H1 (cell line): ENCODE measurements around the gene CTSC. TPM values are rescaled to one million over a fixed set of nuclear protein-coding genes. Genes with fewer than 3 reads are reported as not detected.

Source experiments
- CTCF ChIA-PET: fragments of 300-600 bp; sonication (Branson Sonifier 250); formaldehyde crosslinking; loops from one replicate; lab custom pipeline; 2021; ENCODE audit not compliant: partially characterized antibody; lab: Charles Lee
- POLR2A ChIA-PET: fragments of 300-600 bp; sonication (Branson Sonifier 250); formaldehyde crosslinking; loops from one replicate; lab custom pipeline; 2021; ENCODE audit warnings: inconsistent platforms; ENCODE audit not compliant: partially characterized antibody; lab: Charles Lee
- DNase-seq, 2 experiments: peaks; one replicate each; pipeline versions ENCODE4 v3.0.0 to v3.0.0-alpha.2; 2010 to 2022; ENCODE audit warnings: low spot score in 2 of 2, low read depth in 1 of 2, mixed read lengths in 1 of 2
- FAIRE-seq: peaks from 2 replicates; lab custom pipeline; 2011; peaks lifted over from hg19 to GRCh38; lab: Jason Lieb, UNC
- H2AFZ ChIP-seq: 2 replicates; pipeline ENCODE4 v1.8.1; 2012; ENCODE audit warnings: low read length, inconsistent platforms
- H2AK5ac ChIP-seq: 2 replicates; pipeline ENCODE4 v1.6.1; 2013; ENCODE audit warnings: low read depth, low read length
- H2BK120ac ChIP-seq: replicated peaks from 2 replicates; pipeline ENCODE3; 2013; ENCODE audit warnings: low read depth, low read length, inconsistent platforms
- H2BK12ac ChIP-seq: 2 replicates; pipeline ENCODE4 v1.6.1; 2013; ENCODE audit warnings: low read depth, low read length
- H2BK15ac ChIP-seq: 2 replicates; pipeline ENCODE4 v1.6.1; 2013; ENCODE audit warnings: low read length
- H2BK20ac ChIP-seq: 2 replicates; pipeline ENCODE4 v1.6.1; 2013; ENCODE audit warnings: low read length
- H2BK5ac ChIP-seq: 2 replicates; pipeline ENCODE4 v1.6.1; 2013; ENCODE audit warnings: low read depth, low read length
- H3K14ac ChIP-seq: 2 replicates; pipeline ENCODE4 v1.6.1; 2013; ENCODE audit warnings: inconsistent platforms; ENCODE audit not compliant: insufficient read length
- H3K18ac ChIP-seq: 2 replicates; pipeline ENCODE4 v1.6.1; 2013; ENCODE audit warnings: low read length; ENCODE audit errors: extremely low read depth
- H3K23ac ChIP-seq: 2 replicates; pipeline ENCODE4 v1.6.1; 2013; ENCODE audit warnings: inconsistent platforms; ENCODE audit not compliant: insufficient read length
- H3K23me2 ChIP-seq: 2 replicates; pipeline ENCODE4 v1.6.1; 2013; ENCODE audit warnings: low read depth, low read length
- H3K27ac ChIP-seq: 2 replicates; pipeline ENCODE4 v1.6.1; 2011; ENCODE audit warnings: low read depth, low read length, inconsistent platforms
- H3K27me3 ChIP-seq, 4 experiments: replicated peaks in 1 of 4; 1 replicate in 1 of 4; 2 replicates in 3 of 4; pipeline versions ENCODE4 v1.6.1 to v1.8.1; 2011 to 2013; ENCODE audit warnings: low read length in 3 of 4, mild to moderate bottlenecking in 3 of 4, inconsistent platforms in 2 of 4, mixed read lengths in 2 of 4, moderate library complexity in 1 of 4; ENCODE audit not compliant: control insufficient read depth in 3 of 4, insufficient read depth in 3 of 4; ENCODE audit errors: extremely low read depth in 1 of 4
- H3K36me3 ChIP-seq, 4 experiments: 2 replicates each; pipeline versions ENCODE4 v1.6.1 to v1.8.1; 2011 to 2013; ENCODE audit warnings: mild to moderate bottlenecking in 4 of 4, low read length in 3 of 4, moderate library complexity in 2 of 4, control low read depth in 1 of 4, inconsistent platforms in 1 of 4; ENCODE audit not compliant: insufficient read depth in 4 of 4, control insufficient read depth in 2 of 4
- H3K4ac ChIP-seq: replicated peaks from 2 replicates; pipeline ENCODE3; 2013; ENCODE audit warnings: low read length, low read depth, mixed read lengths, inconsistent platforms; ENCODE audit not compliant: insufficient read length
- H3K4me1 ChIP-seq, 4 experiments: replicated peaks in 1 of 4; 1 replicate in 1 of 4; 2 replicates in 3 of 4; pipeline versions ENCODE4 v1.6.1 to v1.8.1; 2011 to 2013; ENCODE audit warnings: low read length in 3 of 4, inconsistent platforms in 2 of 4, mixed read lengths in 1 of 4; ENCODE audit not compliant: insufficient read depth in 4 of 4, control insufficient read depth in 3 of 4
- H3K4me2 ChIP-seq, 2 experiments: 2 replicates each; pipeline versions ENCODE4 v1.6.1 to v1.8.1; 2011 to 2013; ENCODE audit warnings: low read depth in 2 of 2, low read length in 2 of 2, control low read depth in 1 of 2, inconsistent platforms in 1 of 2, mild to moderate bottlenecking in 1 of 2; ENCODE audit not compliant: insufficient read depth in 1 of 2
- H3K4me3 ChIP-seq, 4 experiments: fragments of 200-600, 300-600 bp in 1 of 4; sonication (generic), shearing (Covaris generic), sonication (Bioruptor Twin) in 1 of 4; 2 replicates each; pipeline versions ENCODE4 v1.5.1 to v1.8.1; 2011 to 2016; ENCODE audit warnings: low read length in 4 of 4, low read depth in 3 of 4, control low read depth in 2 of 4, inconsistent platforms in 2 of 4, mild to moderate bottlenecking in 2 of 4, mixed read lengths in 1 of 4, moderate library complexity in 1 of 4; ENCODE audit not compliant: insufficient read depth in 2 of 4; ENCODE audit errors: extremely low read depth in 1 of 4
- H3K56ac ChIP-seq: replicated peaks from 2 replicates; pipeline ENCODE3; 2013; ENCODE audit warnings: low read depth, mild to moderate bottlenecking, mixed read lengths, low read length, inconsistent platforms; ENCODE audit not compliant: insufficient read length
- H3K79me1 ChIP-seq: 2 replicates; pipeline ENCODE4 v1.6.1; 2013; ENCODE audit warnings: low read depth, low read length, control low read depth
- H3K79me2 ChIP-seq, 2 experiments: 2 replicates each; pipeline versions ENCODE4 v1.6.1 to v1.8.1; 2012 to 2013; ENCODE audit warnings: low read length in 2 of 2, mild to moderate bottlenecking in 2 of 2, inconsistent platforms in 1 of 2; ENCODE audit not compliant: insufficient read depth in 2 of 2, control insufficient read depth in 1 of 2
- H3K9ac ChIP-seq, 4 experiments: replicated peaks in 1 of 4; 1 replicate in 1 of 4; 2 replicates in 3 of 4; pipeline versions ENCODE4 v1.6.1 to v1.8.1; 2011 to 2013; ENCODE audit warnings: low read depth in 3 of 4, low read length in 3 of 4, control low read depth in 2 of 4, mild to moderate bottlenecking in 2 of 4, moderate library complexity in 2 of 4, inconsistent platforms in 1 of 4; ENCODE audit errors: extremely low read depth in 1 of 4
- H3K9me3 ChIP-seq, 2 experiments: 2 replicates each; pipeline versions ENCODE4 v1.6.1 to v1.8.1; 2012 to 2013; ENCODE audit warnings: mild to moderate bottlenecking in 2 of 2, moderate library complexity in 2 of 2, control low read depth in 1 of 2, inconsistent platforms in 1 of 2, low read depth in 1 of 2, low read length in 1 of 2, mixed read lengths in 1 of 2; ENCODE audit not compliant: insufficient read depth in 2 of 2
- H4K20me1 ChIP-seq, 2 experiments: replicated peaks in 1 of 2; 2 replicates each; pipeline versions ENCODE3 to v1.8.1; 2011 to 2013; ENCODE audit warnings: inconsistent platforms in 2 of 2, low read length in 2 of 2, mild to moderate bottlenecking in 1 of 2; ENCODE audit not compliant: insufficient read depth in 2 of 2, control insufficient read depth in 1 of 2
- H4K5ac ChIP-seq: 2 replicates; pipeline ENCODE4 v1.6.1; 2013; ENCODE audit warnings: low read length, low read depth, mixed read lengths, inconsistent platforms; ENCODE audit not compliant: insufficient read length
- H4K8ac ChIP-seq: 2 replicates; pipeline ENCODE4 v1.8.0; 2013; ENCODE audit warnings: mild to moderate bottlenecking, moderate library complexity, low read length, inconsistent platforms; ENCODE audit not compliant: insufficient read depth; ENCODE audit errors: extremely low read depth
- H4K91ac ChIP-seq: replicated peaks from 2 replicates; pipeline ENCODE3; 2013; ENCODE audit warnings: low read length, mixed read lengths, inconsistent platforms; ENCODE audit not compliant: insufficient read length
- JUN ChIP-seq: IDR thresholded peaks from 2 replicates; pipeline ENCODE4 v1.6.1; 2011; ENCODE audit warnings: low read depth, mild to moderate bottlenecking, improper control_type of control experiment, low read length
- SP2 ChIP-seq: IDR thresholded peaks from 2 replicates; pipeline ENCODE4 v1.6.1; 2012; ENCODE audit warnings: mild to moderate bottlenecking, low read length, inconsistent platforms
- WGBS, 2 experiments: shearing (Covaris generic) in 1 of 2; methylation state at CpG; one replicate each; pipeline versions ENCODE4 v1.1.6 to v1.1.7; 2013 to 2015; ENCODE audit warnings: low lambda C conversion rate in 2 of 2, mixed read lengths in 2 of 2, inconsistent platforms in 1 of 2, low coverage in 1 of 2, missing lambda C conversion rate in 1 of 2; ENCODE audit not compliant: insufficient replicate concordance in 2 of 2, insufficient coverage in 1 of 2, insufficient read length in 1 of 2; ENCODE audit errors: extremely low coverage in 1 of 2, missing lambda C conversion rate in 1 of 2; 5-methylcytosine and 5-hydroxymethylcytosine counted together
- polyA plus RNA-seq, 7 experiments: library from polyadenylated mRNA; depleted of rRNA in 3 of 7; stranded (reverse) in 5 of 7; unstranded in 2 of 7; fragments of >200 nt in 5 of 7; fragments of 200-250 nt in 2 of 7; gene quantifications; 1 replicate in 5 of 7; 2 replicates in 1 of 7; 4 replicates in 1 of 7; pipeline versions ENCODE4 v1.2.1 to v1.2.3, GENCODE V29; 2011 to 2013; ENCODE audit warnings: missing spikeins in 2 of 7, mixed read lengths in 2 of 7
- total RNA-seq: library from RNA; stranded (reverse); fragmentation: NEBNext Ultra II Directional; extraction: Animal tissue kit (Norgen Biotek cat#: 25700); gene quantifications from 2 replicates; pipeline ENCODE4 v1.2.1, GENCODE V29; 2021

The CTSC gene
- total and polyA plus RNA-seq, 2 of the 8 experiments (the other 6 are each of a cell fraction or from before 2014, with no cell fraction given) = 347 to 369 TPM

DNA sequence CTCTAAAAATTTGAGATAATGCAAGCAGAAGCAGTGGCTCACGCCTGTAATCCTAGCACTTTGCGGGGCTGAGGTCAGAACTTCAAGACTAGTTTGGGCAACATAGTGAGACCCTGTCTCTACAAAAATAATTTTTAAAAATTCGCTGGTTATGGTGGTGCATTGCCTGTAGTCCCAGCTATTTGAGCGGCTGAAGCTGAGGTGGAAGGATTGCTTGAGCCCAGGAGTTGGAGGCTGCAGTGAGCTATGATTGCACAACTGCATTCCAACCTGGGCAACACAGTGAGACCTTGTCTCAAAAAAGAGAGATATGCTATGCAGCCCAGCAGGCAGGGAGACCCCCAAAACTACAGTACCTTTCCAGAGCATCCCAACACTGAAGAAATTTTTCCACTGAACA, 2.3 kb downstream of the CTSC start:
- Histone ChIP-seq H2BK15ac (no peak overlapping the region), H3K36me3 (peaks cover 19 to 58% (median 34%) of the 10 kb centered on the region in 4 experiments; a peak in 7 of 8 replicates), H4K91ac (no peak overlapping the region), H3K79me2 (peaks cover 11 to 80% of the 10 kb centered on the region in 2 experiments), H2BK5ac (no peak overlapping the region), H4K8ac (no peak overlapping the region), H2AFZ (no peak overlapping the region), H2BK120ac (no peak overlapping the region), H3K23me2 (peaks cover 10% of the 10 kb centered on the region), H3K4me2 (peak overlapping the region; percentile 70 to 96), H2BK20ac (no peak overlapping the region), H3K14ac (no peak overlapping the region), H4K20me1 (peaks cover 7 to 14% of the 10 kb centered on the region in 2 experiments), H3K4me3 (peak overlapping the region; percentile 8 to 93 (median 76); a peak in 7 of 8 replicates), H2BK12ac (no peak overlapping the region), H4K5ac (no peak overlapping the region), H3K4ac (no peak overlapping the region), H3K9me3 (no peaks in the 10 kb centered on the region), H3K4me1 (peaks cover 2 to 18% (median 8%) of the 10 kb centered on the region in 4 experiments; a peak in 5 of 7 replicates), H3K9ac (peak overlapping the region in 1 of 4 experiments; percentile 24; a peak in 1 of 7 replicates), H3K27ac (no peak overlapping the region), H3K23ac (no peak overlapping the region), H3K27me3 (no peaks in the 10 kb centered on the region), H2AK5ac (no peak overlapping the region), H3K18ac (no peak overlapping the region), H3K79me1 (0 out of 2 replicates have a peak, but pooled peaks cover 3% of the 10 kb centered on the region), H3K56ac (no peak overlapping the region)
- 57% methylated on average over 4 of the region's 4 CpGs; no CpG with 5 or more reads in 1 of the 2 experiments for WGBS, 2 experiments
- no peak for DNase-seq
- CTCF ChIA-PET = interaction anchor here (1.0 kb wide), 1 partner anchor 103 kb away, joined by 3 read pairs; no protein-coding TSS in a partner anchor
- no peak for FAIRE-seq
- POLR2A ChIA-PET = interaction anchor here (0.9 to 7.4 kb wide), 3 partner anchors 12 to 39 kb away, joined by 3 to 129 read pairs (median 50); no protein-coding TSS in a partner anchor
- TF ChIP-seq SP2 (no peak), JUN (no peak)
